H1 (cell line): ENCODE results near the gene EFEMP1. TPM values are rescaled to one million over a fixed set of nuclear protein-coding genes. Genes with fewer than 3 reads are reported as not detected.

Experiments used
- BCL11A ChIP-seq, 2 experiments: IDR thresholded peaks; one replicate each; pipeline ENCODE4 v1.6.1; 2011; ENCODE audit warnings: low read depth in 2 of 2, low read length in 2 of 2, mild to moderate bottlenecking in 2 of 2
- FOSL1 ChIP-seq: IDR thresholded peaks from 2 replicates; pipeline ENCODE4 v1.6.1; 2011; ENCODE audit warnings: mild to moderate bottlenecking, low read depth, low read length, moderate library complexity; ENCODE audit not compliant: insufficient read depth
- JUND ChIP-seq: IDR thresholded peaks from 2 replicates; pipeline ENCODE4 v1.6.1; 2011; ENCODE audit warnings: mild to moderate bottlenecking, improper control_type of control experiment, low read length
- SIN3A ChIP-seq, 2 experiments: IDR thresholded peaks in 1 of 2; conservative IDR thresholded peaks in 1 of 2; 2 replicates each; pipeline ENCODE4 v1.6.1; 2011 to 2012; ENCODE audit warnings: low read length in 2 of 2, improper control_type of control experiment in 1 of 2, low read depth in 1 of 2, mild to moderate bottlenecking in 1 of 2
- SIX5 ChIP-seq: IDR thresholded peaks from 2 replicates; pipeline ENCODE4 v1.6.1; 2011; ENCODE audit warnings: mild to moderate bottlenecking, low read depth, low read length
- SP1 ChIP-seq: IDR thresholded peaks from 2 replicates; pipeline ENCODE4 v1.6.1; 2011; ENCODE audit warnings: low read depth, low read length
- SP2 ChIP-seq: IDR thresholded peaks from 2 replicates; pipeline ENCODE4 v1.6.1; 2012; ENCODE audit warnings: mild to moderate bottlenecking, low read length, inconsistent platforms
- TAF1 ChIP-seq: IDR thresholded peaks from 2 replicates; pipeline ENCODE4 v1.6.1; 2011; ENCODE audit warnings: mild to moderate bottlenecking, low read depth, low read length
- TBP ChIP-seq: IDR thresholded peaks from 2 replicates; pipeline ENCODE4 v1.6.1; 2011; ENCODE audit warnings: low read depth, low read length, improper control_type of control experiment
- ZNF274 ChIP-seq: IDR thresholded peaks from 2 replicates; pipeline ENCODE4 v1.7.0; 2012; ENCODE audit warnings: low read length, borderline replicate concordance; ENCODE audit errors: extremely low read depth
- polyA plus RNA-seq, 7 experiments: library from polyadenylated mRNA; depleted of rRNA in 3 of 7; stranded (reverse) in 5 of 7; unstranded in 2 of 7; fragments of >200 nt in 5 of 7; fragments of 200-250 nt in 2 of 7; gene quantifications; 1 replicate in 5 of 7; 2 replicates in 1 of 7; 4 replicates in 1 of 7; pipeline versions ENCODE4 v1.2.1 to v1.2.3, GENCODE V29; 2011 to 2013; ENCODE audit warnings: missing spikeins in 2 of 7, mixed read lengths in 2 of 7
- total RNA-seq: library from RNA; stranded (reverse); fragmentation: NEBNext Ultra II Directional; extraction: Animal tissue kit (Norgen Biotek cat#: 25700); gene quantifications from 2 replicates; pipeline ENCODE4 v1.2.1, GENCODE V29; 2021

The EFEMP1 gene
- total and polyA plus RNA-seq, 2 of the 8 experiments (the other 6 are each of a cell fraction or from before 2014, with no cell fraction given) = 15.5 to 19.7 TPM

DNA sequence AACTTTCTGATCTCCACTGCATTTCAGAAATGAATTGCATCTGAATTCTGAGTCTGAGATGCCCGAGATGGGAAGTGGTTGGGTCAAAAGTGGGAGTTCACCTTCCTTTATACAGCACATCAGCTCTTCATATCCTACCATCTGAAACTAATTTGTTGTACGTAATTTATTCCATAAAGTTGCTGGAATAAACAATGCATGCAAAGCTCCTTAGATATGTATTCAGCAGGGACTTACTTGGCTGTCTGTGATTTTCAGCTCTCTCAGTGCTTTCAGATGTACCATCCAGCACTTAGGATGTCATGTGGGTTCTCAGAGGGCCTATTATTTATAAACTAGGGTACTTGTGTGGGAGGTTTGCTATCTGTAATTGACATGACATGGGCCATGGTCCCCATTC is 46.9 kb upstream of the EFEMP1 start (continued):
- TF ChIP-seq JUND (no peak), TBP (no peak), SIN3A (conservative IDR thresholded peaks at IDR 0.05 in 1 of 2, IDR thresholded peaks at IDR 0.05 in 1 of 2; ENCODE audit: low read depth in 1 of 2, low read length in 2 of 2) (no peak), SIX5 (no peak), SP1 (no peak), BCL11A (IDR thresholded peaks at IDR 0.05; ENCODE audit: low read depth in 2 of 2, low read length in 2 of 2) (no peak), TAF1 (no peak), SP2 (no peak), ZNF274 (no peak), FOSL1 (no peak)
